ENCODE data around the gene ATP13A3. TPM values are rescaled to one million over a fixed set of nuclear protein-coding genes. Genes with fewer than 3 reads are reported as not detected.

ATP13A3 gene
- total RNA-seq, 1 donor from 2014 or later: 57.7 TPM

GRCh38 chr3:194396859-194397756 is 89.7 kb downstream of the ATP13A3 start:
- H3K27me3 ChIP-seq: no peaks in the 10 kb centered on the region
- H3K4me3 ChIP-seq: peak overlapping the region; percentile 16 to 42
- no peak for DNase-seq (ENCODE audit: extremely low spot score in 2 of 2)
- H3K4me1 ChIP-seq: peaks cover 43% of the 10 kb centered on the region
- TF ChIP-seq POLR2A (IDR thresholded peaks at IDR 0.05) (no peak), POLR2AphosphoS5 (IDR thresholded peaks at IDR 0.05; ENCODE audit: insufficient read depth in 1 of 2, low read depth in 1 of 2) (no peak)
- TF ChIP-seq, protein P1, sequence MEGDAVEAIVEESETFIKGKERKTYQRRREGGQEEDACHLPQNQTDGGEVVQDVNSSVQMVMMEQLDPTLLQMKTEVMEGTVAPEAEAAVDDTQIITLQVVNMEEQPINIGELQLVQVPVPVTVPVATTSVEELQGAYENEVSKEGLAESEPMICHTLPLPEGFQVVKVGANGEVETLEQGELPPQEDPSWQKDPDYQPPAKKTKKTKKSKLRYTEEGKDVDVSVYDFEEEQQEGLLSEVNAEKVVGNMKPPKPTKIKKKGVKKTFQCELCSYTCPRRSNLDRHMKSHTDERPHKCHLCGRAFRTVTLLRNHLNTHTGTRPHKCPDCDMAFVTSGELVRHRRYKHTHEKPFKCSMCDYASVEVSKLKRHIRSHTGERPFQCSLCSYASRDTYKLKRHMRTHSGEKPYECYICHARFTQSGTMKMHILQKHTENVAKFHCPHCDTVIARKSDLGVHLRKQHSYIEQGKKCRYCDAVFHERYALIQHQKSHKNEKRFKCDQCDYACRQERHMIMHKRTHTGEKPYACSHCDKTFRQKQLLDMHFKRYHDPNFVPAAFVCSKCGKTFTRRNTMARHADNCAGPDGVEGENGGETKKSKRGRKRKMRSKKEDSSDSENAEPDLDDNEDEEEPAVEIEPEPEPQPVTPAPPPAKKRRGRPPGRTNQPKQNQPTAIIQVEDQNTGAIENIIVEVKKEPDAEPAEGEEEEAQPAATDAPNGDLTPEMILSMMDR (IDR thresholded peaks at IDR 0.05): no peak
- intact Hi-C loops (cut with DNase I): no loop called here
- peak overlapping the region; percentile 76 for H3K27ac ChIP-seq
- H3K9me3 ChIP-seq: no peaks in the 10 kb centered on the region
- H3K36me3 ChIP-seq: no peaks in the 10 kb centered on the region

GRCh38 chr3:194396539-194396858 is 90.3 kb downstream of the ATP13A3 start:
- H3K27ac ChIP-seq: peak overlapping the region; percentile 76
- DNase-seq (ENCODE audit: extremely low spot score in 2 of 2): no peak
- no peaks in the 10 kb centered on the region for H3K9me3 ChIP-seq
- peaks cover 43% of the 10 kb centered on the region for H3K4me1 ChIP-seq
- no peaks in the 10 kb centered on the region for H3K36me3 ChIP-seq
- peak overlapping the region; percentile 16 to 42 for H3K4me3 ChIP-seq
- intact Hi-C loops (cut with DNase I): no loop called here
- TF ChIP-seq POLR2A (IDR thresholded peaks at IDR 0.05): peak in 1 of 2 donors; percentile 18
- no peak for TF ChIP-seq POLR2AphosphoS5 (IDR thresholded peaks at IDR 0.05; ENCODE audit: insufficient read depth in 1 of 2, low read depth in 1 of 2)
- TF ChIP-seq, protein P1 (IDR thresholded peaks at IDR 0.05): no peak
- no peaks in the 10 kb centered on the region for H3K27me3 ChIP-seq

GRCh38 chr3:194395778-194396538 is 90.8 kb downstream of the ATP13A3 start:
- no peak for DNase-seq (ENCODE audit: extremely low spot score in 2 of 2)
- no peaks in the 10 kb centered on the region for H3K9me3 ChIP-seq
- TF ChIP-seq POLR2AphosphoS5 (IDR thresholded peaks at IDR 0.05; ENCODE audit: insufficient read depth in 1 of 2, low read depth in 1 of 2): peak in 1 of 2 donors; percentile 71
- TF ChIP-seq, protein P1 (IDR thresholded peaks at IDR 0.05): no peak
- no peak for TF ChIP-seq POLR2A (IDR thresholded peaks at IDR 0.05)
- H3K4me3 ChIP-seq: peak overlapping the region; percentile 3 to 42
- H3K27ac ChIP-seq: peak overlapping the region; percentile 76
- intact Hi-C loops (cut with DNase I): no loop called here
- no peaks in the 10 kb centered on the region for H3K27me3 ChIP-seq
- H3K36me3 ChIP-seq: no peaks in the 10 kb centered on the region
- peaks cover 43% of the 10 kb centered on the region for H3K4me1 ChIP-seq

GRCh38 chr3:194395212-194395611 is 91.6 kb downstream of the ATP13A3 start:
- Histone ChIP-seq H3K4me1 (peaks cover 43% of the 10 kb centered on the region), H3K27ac (peak overlapping the region; percentile 62), H3K9me3 (no peaks in the 10 kb centered on the region), H3K36me3 (no peaks in the 10 kb centered on the region), H3K27me3 (no peaks in the 10 kb centered on the region), H3K4me3 (no peak overlapping the region)
- intact Hi-C loops (cut with DNase I): no loop called here
- no peak for DNase-seq (ENCODE audit: extremely low spot score in 2 of 2)
- no peak for TF ChIP-seq POLR2A (IDR thresholded peaks at IDR 0.05)
- TF ChIP-seq, protein P1 (IDR thresholded peaks at IDR 0.05): no peak
- no peak for TF ChIP-seq POLR2AphosphoS5 (IDR thresholded peaks at IDR 0.05; ENCODE audit: insufficient read depth in 1 of 2, low read depth in 1 of 2)

All from vagina (tissue), 2 donors.